ENCODE data around the gene SLC41A1. TPM values are rescaled to one million over a fixed set of nuclear protein-coding genes. Genes with fewer than 3 reads are reported as not detected.

SLC41A1 gene
- total RNA-seq, 6 donors from 2014 or later = 17.8 to 35.1 (median 27.3) TPM

- Histone ChIP-seq H3K27ac (no peak overlapping the region), H3K36me3 (no peaks in the 10 kb centered on the region), H3K4me1 (no peaks in the 10 kb centered on the region), H3K9me3 (no peaks in the 10 kb centered on the region), H3K27me3 (no peaks in the 10 kb centered on the region), H3K4me3 (no peak overlapping the region)
- DNase-seq (no peak), ATAC-seq (ENCODE audit: low FRiP score in 2 of 2) (no peak)
- no peak for TF ChIP-seq POLR2A (IDR thresholded peaks at IDR 0.05)
- no peak for TF ChIP-seq POLR2AphosphoS5 (IDR thresholded peaks at IDR 0.05)
- TF ChIP-seq EP300 (IDR thresholded peaks at IDR 0.05) = no peak
- TF ChIP-seq CTCF (IDR thresholded peaks at IDR 0.05) = no peak
- WGBS, 2 donors = 81 to 96% methylated on average over 2 of the region's 2 CpGs
Measured at GRCh38 chr1:205842229-205842628, 29.2 kb upstream of the SLC41A1 start.

- Histone ChIP-seq H3K4me3 (no peak overlapping the region), H3K27ac (no peak overlapping the region), H3K4me1 (no peaks in the 10 kb centered on the region), H3K9me3 (no peaks in the 10 kb centered on the region), H3K27me3 (no peaks in the 10 kb centered on the region), H3K36me3 (no peaks in the 10 kb centered on the region)
- ATAC-seq (ENCODE audit: low FRiP score in 2 of 2) (no peak), DNase-seq (no peak)
- whole genome bisulfite sequencing, 2 donors = 72 to 79% methylated on average over 4 of the region's 4 CpGs
- TF ChIP-seq CTCF (IDR thresholded peaks at IDR 0.05) (no peak), EP300 (IDR thresholded peaks at IDR 0.05) (no peak), POLR2AphosphoS5 (IDR thresholded peaks at IDR 0.05) (no peak), POLR2A (IDR thresholded peaks at IDR 0.05) (no peak)
Measured at GRCh38 chr1:205840146-205840923, 27.3 kb upstream of the SLC41A1 start.

DNA sequence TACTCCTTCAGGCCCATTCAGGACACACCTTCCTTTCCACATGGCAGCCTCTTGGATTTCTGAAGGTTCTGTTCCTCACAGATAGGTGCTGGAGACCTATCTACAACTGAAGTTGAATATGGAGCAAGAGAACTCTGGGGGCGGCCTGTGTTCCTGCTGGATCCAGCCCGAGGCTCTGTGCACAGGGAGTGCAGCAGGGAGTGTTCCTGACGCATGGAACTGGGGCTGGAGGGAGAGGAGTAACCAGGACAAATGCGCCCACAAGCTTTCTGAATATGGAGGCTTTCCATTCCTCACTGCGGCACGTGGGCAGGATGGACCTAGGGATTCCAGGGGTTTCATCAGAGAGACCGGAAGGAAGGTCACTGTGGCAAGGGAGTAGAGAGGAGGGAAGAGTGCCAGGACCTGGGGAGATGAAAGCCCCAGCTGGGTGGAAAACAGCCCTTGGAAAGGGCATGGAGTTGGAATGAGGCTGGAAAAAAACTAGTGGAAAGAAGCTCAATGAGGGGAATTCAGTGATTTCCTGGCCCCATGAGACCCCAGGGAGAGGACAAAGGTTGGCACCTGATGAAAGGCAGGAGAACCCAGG is 24.5 kb upstream of the SLC41A1 start:
- TF ChIP-seq POLR2A (IDR thresholded peaks at IDR 0.05) (no peak), CTCF (IDR thresholded peaks at IDR 0.05) (no peak), POLR2AphosphoS5 (IDR thresholded peaks at IDR 0.05) (no peak), EP300 (IDR thresholded peaks at IDR 0.05) (no peak)
- H3K4me3 ChIP-seq = no peak overlapping the region
- DNase-seq (no peak), ATAC-seq (ENCODE audit: low FRiP score in 2 of 2) (no peak)
- no peaks in the 10 kb centered on the region for H3K9me3 ChIP-seq
- H3K27me3 ChIP-seq = no peaks in the 10 kb centered on the region
- H3K4me1 ChIP-seq = peaks cover 0 to 3% (median 3%) of the 10 kb centered on the region in 4 donors
- whole genome bisulfite sequencing, 2 donors = 90 to 94% methylated on average over 7 of the region's 7 CpGs
- H3K27ac ChIP-seq = no peak overlapping the region
- no peaks in the 10 kb centered on the region for H3K36me3 ChIP-seq

DNA sequence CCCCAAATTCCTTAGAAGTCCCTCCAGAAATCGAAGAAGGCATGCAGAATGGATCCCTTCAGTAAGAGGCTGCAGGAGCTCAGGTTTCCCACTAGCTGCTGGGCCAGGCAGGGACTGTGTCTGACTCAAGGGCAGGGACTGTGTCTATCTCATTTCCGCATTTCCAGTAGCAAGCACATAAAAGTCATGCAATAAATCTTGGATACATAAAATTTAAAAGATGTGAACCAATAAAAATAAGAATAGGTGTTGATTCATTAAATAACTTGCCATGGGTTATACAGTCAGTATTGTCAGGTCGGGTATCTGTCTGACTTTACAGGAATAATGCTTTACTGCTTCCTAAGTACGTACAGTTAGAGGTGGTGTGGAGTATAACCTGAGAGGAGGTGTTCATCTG is 21.8 kb upstream of the SLC41A1 start:
- Histone ChIP-seq H3K4me1 (peaks cover 8 to 11% (median 9%) of the 10 kb centered on the region in 4 donors), H3K9me3 (no peaks in the 10 kb centered on the region), H3K36me3 (no peaks in the 10 kb centered on the region), H3K27me3 (no peaks in the 10 kb centered on the region), H3K27ac (no peak overlapping the region), H3K4me3 (no peak overlapping the region)
- DNase-seq = no peak
- TF ChIP-seq CTCF (IDR thresholded peaks at IDR 0.05) (no peak), POLR2AphosphoS5 (IDR thresholded peaks at IDR 0.05) (no peak)
- no peak for ATAC-seq (ENCODE audit: low FRiP score in 2 of 2)
- WGBS, 2 donors = 85 to 90% methylated on average over 4 of the region's 4 CpGs
